ENCODE results near the gene TRPM7.
A peak's percentile ranks its signal among the peaks of the same experiment; 100 is the strongest.

The TRPM7 gene

GRCh38 chr15:50686469-50687301, at the start of gene TRPM7:
Gene TRPM7, minus strand, starts transcription at chr15:50686797. Its CDS starts 264 bp downstream, at chr15:50686533.
- Histone ChIP-seq H3K4me1 (ENCODE audit: control insufficient read depth in 5 of 5, insufficient read depth in 5 of 5, low read length in 5 of 5) (peaks cover 2 to 42% (median 26%) of the 10 kb centered on the region in 5 donors), H3K4me3 (ENCODE audit: low read depth in 1 of 5, low read length in 5 of 5) (peak within 1 kb of the TSS; percentile 91 to 98 (median 96)), H3K27me3 (ENCODE audit: control insufficient read depth in 5 of 5, insufficient read depth in 4 of 5, low read length in 5 of 5) (no peaks in the 10 kb centered on the region), H3K27ac (ENCODE audit: low read depth, low read length) (peak within 1 kb of the TSS; percentile 99), H3K9ac (ENCODE audit: low read length in 5 of 5) (peak within 1 kb of the TSS; percentile 94 to 99 (median 96)), H3K36me3 (ENCODE audit: control insufficient read depth in 5 of 5, insufficient read depth in 5 of 5, low read length in 5 of 5) (peaks cover 0 to 5% (median 0%) of the 10 kb centered on the region in 5 donors), H3K9me3 (ENCODE audit: control insufficient read depth in 5 of 5, low read length in 5 of 5) (no peaks in the 10 kb centered on the region)

GRCh38 chr15:50735156-50735555, 48.6 kb upstream of the TRPM7 start:
- Histone ChIP-seq H3K4me1 (ENCODE audit: control insufficient read depth in 5 of 5, insufficient read depth in 5 of 5, low read length in 5 of 5) (no peaks in the 10 kb centered on the region), H3K4me3 (ENCODE audit: low read depth in 1 of 5, low read length in 5 of 5) (no peak overlapping the region), H3K9ac (ENCODE audit: low read length in 5 of 5) (no peak overlapping the region), H3K36me3 (ENCODE audit: control insufficient read depth in 5 of 5, insufficient read depth in 5 of 5, low read length in 5 of 5) (peaks cover 33 to 60% (median 44%) of the 10 kb centered on the region in 5 donors), H3K27ac (ENCODE audit: low read depth, low read length) (no peak overlapping the region), H3K9me3 (ENCODE audit: control insufficient read depth in 5 of 5, low read length in 5 of 5) (no peaks in the 10 kb centered on the region), H3K27me3 (ENCODE audit: control insufficient read depth in 5 of 5, insufficient read depth in 4 of 5, low read length in 5 of 5) (no peaks in the 10 kb centered on the region)

GRCh38 chr15:50726315-50726714, 39.7 kb upstream of the TRPM7 start:
- H3K27me3 ChIP-seq (ENCODE audit: control insufficient read depth in 5 of 5, insufficient read depth in 4 of 5, low read length in 5 of 5), result no peaks in the 10 kb centered on the region
- H3K4me3 ChIP-seq (ENCODE audit: low read depth in 1 of 5, low read length in 5 of 5), result no peak overlapping the region
- no peak overlapping the region for H3K27ac ChIP-seq (ENCODE audit: low read depth, low read length)
- H3K4me1 ChIP-seq (ENCODE audit: control insufficient read depth in 5 of 5, insufficient read depth in 5 of 5, low read length in 5 of 5), result no peaks in the 10 kb centered on the region
- peaks cover 17 to 62% (median 31%) of the 10 kb centered on the region in 5 donors for H3K36me3 ChIP-seq (ENCODE audit: control insufficient read depth in 5 of 5, insufficient read depth in 5 of 5, low read length in 5 of 5)
- no peak overlapping the region for H3K9ac ChIP-seq (ENCODE audit: low read length in 5 of 5)
- H3K9me3 ChIP-seq (ENCODE audit: control insufficient read depth in 5 of 5, low read length in 5 of 5), result no peaks in the 10 kb centered on the region

- Histone ChIP-seq H3K4me3 (ENCODE audit: low read depth in 1 of 5, low read length in 5 of 5) (no peak overlapping the region), H3K9me3 (ENCODE audit: control insufficient read depth in 5 of 5, low read length in 5 of 5) (no peaks in the 10 kb centered on the region), H3K27me3 (ENCODE audit: control insufficient read depth in 5 of 5, insufficient read depth in 4 of 5, low read length in 5 of 5) (no peaks in the 10 kb centered on the region), H3K27ac (ENCODE audit: low read depth, low read length) (no peak overlapping the region), H3K36me3 (ENCODE audit: control insufficient read depth in 5 of 5, insufficient read depth in 5 of 5, low read length in 5 of 5) (peaks cover 24 to 45% (median 28%) of the 10 kb centered on the region in 5 donors), H3K9ac (ENCODE audit: low read length in 5 of 5) (no peak overlapping the region), H3K4me1 (ENCODE audit: control insufficient read depth in 5 of 5, insufficient read depth in 5 of 5, low read length in 5 of 5) (no peaks in the 10 kb centered on the region)
Measured at GRCh38 chr15:50718700-50719125, 32.1 kb upstream of the TRPM7 start.

GRCh38 chr15:50712018-50712417, 25.4 kb upstream of the TRPM7 start:
- no peaks in the 10 kb centered on the region for H3K27me3 ChIP-seq (ENCODE audit: control insufficient read depth in 5 of 5, insufficient read depth in 4 of 5, low read length in 5 of 5)
- H3K4me3 ChIP-seq (ENCODE audit: low read depth in 1 of 5, low read length in 5 of 5), result no peak overlapping the region
- no peak overlapping the region for H3K9ac ChIP-seq (ENCODE audit: low read length in 5 of 5)
- no peaks in the 10 kb centered on the region for H3K9me3 ChIP-seq (ENCODE audit: control insufficient read depth in 5 of 5, low read length in 5 of 5)
- peaks cover 10 to 28% (median 16%) of the 10 kb centered on the region in 5 donors for H3K36me3 ChIP-seq (ENCODE audit: control insufficient read depth in 5 of 5, insufficient read depth in 5 of 5, low read length in 5 of 5)
- H3K4me1 ChIP-seq (ENCODE audit: control insufficient read depth in 5 of 5, insufficient read depth in 5 of 5, low read length in 5 of 5), result no peaks in the 10 kb centered on the region
- H3K27ac ChIP-seq (ENCODE audit: low read depth, low read length), result no peak overlapping the region

GRCh38 chr15:50710585-50710984, 24.0 kb upstream of the TRPM7 start:
- Histone ChIP-seq H3K27me3 (ENCODE audit: control insufficient read depth in 5 of 5, insufficient read depth in 4 of 5, low read length in 5 of 5) (no peaks in the 10 kb centered on the region), H3K4me3 (ENCODE audit: low read depth in 1 of 5, low read length in 5 of 5) (no peak overlapping the region), H3K27ac (ENCODE audit: low read depth, low read length) (no peak overlapping the region)

GRCh38 chr15:50707878-50708427, 21.4 kb upstream of the TRPM7 start:
- no peaks in the 10 kb centered on the region for H3K9me3 ChIP-seq (ENCODE audit: control insufficient read depth in 5 of 5, low read length in 5 of 5)
- H3K4me1 ChIP-seq (ENCODE audit: control insufficient read depth in 5 of 5, insufficient read depth in 5 of 5, low read length in 5 of 5), result no peaks in the 10 kb centered on the region
- no peak overlapping the region for H3K4me3 ChIP-seq (ENCODE audit: low read depth in 1 of 5, low read length in 5 of 5)
- H3K27ac ChIP-seq (ENCODE audit: low read depth, low read length), result no peak overlapping the region
- H3K9ac ChIP-seq (ENCODE audit: low read length in 5 of 5), result no peak overlapping the region
- H3K27me3 ChIP-seq (ENCODE audit: control insufficient read depth in 5 of 5, insufficient read depth in 4 of 5, low read length in 5 of 5), result no peaks in the 10 kb centered on the region
- H3K36me3 ChIP-seq (ENCODE audit: control insufficient read depth in 5 of 5, insufficient read depth in 5 of 5, low read length in 5 of 5), result peaks cover 4 to 23% (median 8%) of the 10 kb centered on the region in 5 donors

More at GRCh38 chr15:50710585-50710984, 24.0 kb upstream of the TRPM7 start:
- H3K4me1 ChIP-seq (ENCODE audit: control insufficient read depth in 5 of 5, insufficient read depth in 5 of 5, low read length in 5 of 5), result no peaks in the 10 kb centered on the region
- H3K9me3 ChIP-seq (ENCODE audit: control insufficient read depth in 5 of 5, low read length in 5 of 5), result no peaks in the 10 kb centered on the region
- H3K9ac ChIP-seq (ENCODE audit: low read length in 5 of 5), result no peak overlapping the region
- peaks cover 10 to 30% (median 12%) of the 10 kb centered on the region in 5 donors for H3K36me3 ChIP-seq (ENCODE audit: control insufficient read depth in 5 of 5, insufficient read depth in 5 of 5, low read length in 5 of 5)

- Histone ChIP-seq H3K4me1 (ENCODE audit: control insufficient read depth in 5 of 5, insufficient read depth in 5 of 5, low read length in 5 of 5) (peaks cover 0 to 4% (median 0%) of the 10 kb centered on the region in 5 donors), H3K4me3 (ENCODE audit: low read depth in 1 of 5, low read length in 5 of 5) (no peak overlapping the region), H3K27me3 (ENCODE audit: control insufficient read depth in 5 of 5, insufficient read depth in 4 of 5, low read length in 5 of 5) (no peaks in the 10 kb centered on the region), H3K9ac (ENCODE audit: low read length in 5 of 5) (no peak overlapping the region), H3K27ac (ENCODE audit: low read depth, low read length) (no peak overlapping the region), H3K36me3 (ENCODE audit: control insufficient read depth in 5 of 5, insufficient read depth in 5 of 5, low read length in 5 of 5) (peaks cover 1 to 7% (median 5%) of the 10 kb centered on the region in 5 donors), H3K9me3 (ENCODE audit: control insufficient read depth in 5 of 5, low read length in 5 of 5) (no peaks in the 10 kb centered on the region)
Measured at GRCh38 chr15:50702762-50703334, 16.3 kb upstream of the TRPM7 start.

GRCh38 chr15:50698101-50698500, 11.5 kb upstream of the TRPM7 start:
- Histone ChIP-seq H3K27ac (ENCODE audit: low read depth, low read length) (no peak overlapping the region), H3K36me3 (ENCODE audit: control insufficient read depth in 5 of 5, insufficient read depth in 5 of 5, low read length in 5 of 5) (no peaks in the 10 kb centered on the region), H3K9me3 (ENCODE audit: control insufficient read depth in 5 of 5, low read length in 5 of 5) (no peaks in the 10 kb centered on the region), H3K4me1 (ENCODE audit: control insufficient read depth in 5 of 5, insufficient read depth in 5 of 5, low read length in 5 of 5) (peaks cover 0 to 4% (median 0%) of the 10 kb centered on the region in 5 donors), H3K27me3 (ENCODE audit: control insufficient read depth in 5 of 5, insufficient read depth in 4 of 5, low read length in 5 of 5) (no peaks in the 10 kb centered on the region), H3K9ac (ENCODE audit: low read length in 5 of 5) (no peak overlapping the region), H3K4me3 (ENCODE audit: low read depth in 1 of 5, low read length in 5 of 5) (no peak overlapping the region)

All from subcutaneous abdominal adipose tissue (tissue), 5 donors.